ENCODE results near the gene SIGMAR1. TPM values are rescaled to one million over a fixed set of nuclear protein-coding genes. Genes with fewer than 3 reads are reported as not detected.
A peak's percentile ranks its signal among the peaks of the same experiment; 100 is the strongest.

Gene SIGMAR1
- total RNA-seq, 1 donor from 2014 or later: 79.7 TPM

DNA sequence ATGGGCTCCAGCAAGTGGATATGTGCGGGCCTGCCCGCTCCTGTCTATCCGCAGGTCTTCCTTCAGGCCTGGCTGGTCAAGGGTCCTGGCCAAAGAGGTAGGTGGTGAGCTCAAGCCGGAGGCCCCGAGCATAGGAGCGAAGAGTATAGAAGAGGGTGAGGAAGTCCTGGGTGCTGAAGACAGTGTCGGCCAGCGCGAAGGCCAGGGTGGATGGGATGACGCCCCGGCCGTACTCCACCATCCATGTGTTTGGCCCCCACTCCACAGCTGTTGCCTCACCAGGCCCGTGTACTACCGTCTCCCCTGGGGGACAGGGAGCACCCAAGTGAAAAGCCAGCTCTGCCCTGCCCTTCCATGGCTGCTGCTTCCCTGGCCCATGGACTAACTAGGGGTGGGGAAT lies 2.0 kb downstream of the SIGMAR1 start:
- peak overlapping the region; percentile 77 for H3K4me3 Mint-ChIP-seq

GRCh38 chr9:34634551-34635248 lies 2.9 kb downstream of the SIGMAR1 start:
- no peak for DNase-seq (ENCODE audit: extremely low spot score, unreplicated experiment)
- Mint-ChIP-seq H3K27ac (no peak overlapping the region), H3K27me3 (peaks cover 30% of the 10 kb centered on the region), H3K4me1 (ENCODE audit: unreplicated experiment) (peaks cover 22% of the 10 kb centered on the region), H3K9me3 (no peaks in the 10 kb centered on the region), H3K4me3 (peak overlapping the region; percentile 52), H3K36me3 (no peaks in the 10 kb centered on the region)
- TF ChIP-seq, protein P1, sequence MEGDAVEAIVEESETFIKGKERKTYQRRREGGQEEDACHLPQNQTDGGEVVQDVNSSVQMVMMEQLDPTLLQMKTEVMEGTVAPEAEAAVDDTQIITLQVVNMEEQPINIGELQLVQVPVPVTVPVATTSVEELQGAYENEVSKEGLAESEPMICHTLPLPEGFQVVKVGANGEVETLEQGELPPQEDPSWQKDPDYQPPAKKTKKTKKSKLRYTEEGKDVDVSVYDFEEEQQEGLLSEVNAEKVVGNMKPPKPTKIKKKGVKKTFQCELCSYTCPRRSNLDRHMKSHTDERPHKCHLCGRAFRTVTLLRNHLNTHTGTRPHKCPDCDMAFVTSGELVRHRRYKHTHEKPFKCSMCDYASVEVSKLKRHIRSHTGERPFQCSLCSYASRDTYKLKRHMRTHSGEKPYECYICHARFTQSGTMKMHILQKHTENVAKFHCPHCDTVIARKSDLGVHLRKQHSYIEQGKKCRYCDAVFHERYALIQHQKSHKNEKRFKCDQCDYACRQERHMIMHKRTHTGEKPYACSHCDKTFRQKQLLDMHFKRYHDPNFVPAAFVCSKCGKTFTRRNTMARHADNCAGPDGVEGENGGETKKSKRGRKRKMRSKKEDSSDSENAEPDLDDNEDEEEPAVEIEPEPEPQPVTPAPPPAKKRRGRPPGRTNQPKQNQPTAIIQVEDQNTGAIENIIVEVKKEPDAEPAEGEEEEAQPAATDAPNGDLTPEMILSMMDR (conservative IDR thresholded peaks at IDR 0.05): no peak

More for the DNA sequence above, 2.0 kb downstream of the SIGMAR1 start:
- Mint-ChIP-seq H3K4me1 (ENCODE audit: unreplicated experiment) (peaks cover 22% of the 10 kb centered on the region), H3K27me3 (peaks cover 22% of the 10 kb centered on the region), H3K9me3 (no peaks in the 10 kb centered on the region), H3K36me3 (no peaks in the 10 kb centered on the region), H3K27ac (no peak overlapping the region)
- DNase-seq (ENCODE audit: extremely low spot score, unreplicated experiment): no peak
- TF ChIP-seq, protein P1 (conservative IDR thresholded peaks at IDR 0.05): no peak

DNA sequence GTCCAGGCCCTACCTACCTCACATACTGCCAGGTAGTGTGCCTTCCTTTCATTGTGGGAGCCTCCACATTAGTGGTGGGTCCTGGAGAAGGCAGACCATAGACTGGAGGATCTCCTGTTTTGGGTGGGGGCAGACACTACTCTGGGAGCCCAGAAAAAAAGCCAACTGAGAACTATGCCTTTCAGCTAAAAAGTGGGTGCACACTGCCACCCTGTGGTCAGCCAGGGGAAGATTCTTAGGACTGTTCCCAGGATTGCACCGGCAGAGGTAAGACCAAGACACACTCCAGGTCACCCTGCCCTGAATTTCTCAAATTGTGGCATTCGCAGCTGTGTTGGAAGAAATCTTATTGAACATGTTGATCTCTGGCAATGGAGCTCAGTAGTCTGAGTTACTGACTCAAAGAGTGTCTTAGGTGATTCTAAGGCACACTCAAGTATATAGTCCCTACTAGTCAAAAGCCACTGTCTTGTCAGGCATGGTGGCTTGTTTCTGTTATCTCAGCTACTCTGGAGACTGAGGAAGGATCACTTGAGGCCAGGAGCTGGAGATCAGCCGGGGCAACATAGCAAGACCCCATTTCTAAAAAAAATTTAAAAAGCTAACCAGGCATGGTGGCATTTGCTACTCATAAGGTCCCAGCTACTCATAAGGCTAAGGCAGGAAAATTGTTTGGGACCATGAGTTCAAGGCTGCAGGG lies 3.6 kb downstream of the SIGMAR1 start:
- Mint-ChIP-seq H3K9me3 (no peaks in the 10 kb centered on the region), H3K27ac (no peak overlapping the region), H3K27me3 (peaks cover 37% of the 10 kb centered on the region), H3K4me1 (ENCODE audit: unreplicated experiment) (peaks cover 26% of the 10 kb centered on the region), H3K36me3 (no peaks in the 10 kb centered on the region), H3K4me3 (peak overlapping the region; percentile 65)
- DNase-seq (ENCODE audit: extremely low spot score, unreplicated experiment): no peak
- TF ChIP-seq, protein P1 (conservative IDR thresholded peaks at IDR 0.05): peak; percentile 93

DNA sequence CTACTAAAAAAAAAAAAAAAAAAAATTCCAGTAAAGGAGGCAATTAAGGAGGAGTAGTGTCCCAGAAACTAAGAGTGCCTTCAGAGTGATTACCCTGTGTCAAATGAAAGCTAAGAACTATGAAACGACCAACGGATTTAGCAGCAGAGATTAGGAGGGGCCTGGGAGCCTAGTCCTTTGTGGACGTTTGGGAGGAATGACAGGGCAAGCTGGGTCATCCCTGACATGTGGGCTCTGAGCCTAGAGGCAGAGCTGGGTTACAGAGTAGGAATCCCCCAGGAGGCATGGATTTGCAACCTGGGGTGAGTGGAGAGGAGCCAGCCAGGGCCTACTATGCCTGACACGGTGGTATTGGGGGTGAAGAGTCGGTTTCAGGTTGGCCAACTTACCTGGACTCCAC lies 4.4 kb downstream of the SIGMAR1 start:
- Mint-ChIP-seq H3K27ac (no peak overlapping the region), H3K4me1 (ENCODE audit: unreplicated experiment) (peaks cover 30% of the 10 kb centered on the region), H3K27me3 (peaks cover 44% of the 10 kb centered on the region), H3K9me3 (no peaks in the 10 kb centered on the region), H3K4me3 (no peak overlapping the region), H3K36me3 (no peaks in the 10 kb centered on the region)
- TF ChIP-seq, protein P1 (conservative IDR thresholded peaks at IDR 0.05): no peak
- DNase-seq (ENCODE audit: extremely low spot score, unreplicated experiment): no peak

DNA sequence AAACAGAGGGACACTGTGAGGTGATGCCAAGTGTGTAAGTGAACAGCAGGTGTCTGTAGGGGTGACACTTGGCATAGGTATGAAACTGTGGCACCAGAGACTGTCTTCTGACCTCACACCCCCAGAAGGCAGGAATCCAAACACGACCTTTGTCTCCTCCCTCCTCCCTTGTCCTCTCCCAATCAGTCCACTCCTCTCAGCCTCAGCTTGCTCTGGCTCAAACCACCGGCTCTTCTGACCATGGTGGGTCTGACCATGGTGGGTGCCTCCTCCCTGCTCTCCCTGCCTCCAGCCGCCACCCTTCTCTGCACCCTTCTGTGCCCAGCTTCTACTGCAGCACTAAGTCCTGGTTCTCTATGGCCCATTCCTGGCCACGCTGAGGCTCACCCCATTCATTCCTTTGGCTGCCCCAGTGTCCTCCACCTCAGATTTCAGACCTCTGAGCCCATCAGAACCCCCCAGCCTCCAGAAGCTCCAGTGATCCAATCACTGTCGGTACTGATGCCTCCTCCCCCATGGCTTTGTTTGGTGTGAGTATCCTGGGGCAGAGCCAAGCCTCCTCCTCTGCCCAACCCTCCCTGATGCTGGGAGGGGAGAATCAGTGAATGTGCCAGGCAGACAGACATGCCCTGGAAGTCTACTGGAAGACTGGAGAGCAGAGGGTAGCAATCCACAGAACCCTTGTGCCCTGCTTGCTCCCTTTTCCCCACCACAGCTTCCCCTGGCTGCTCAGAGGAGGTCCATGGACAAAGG lies 7.0 kb downstream of the SIGMAR1 start:
- no peak for DNase-seq (ENCODE audit: extremely low spot score, unreplicated experiment)
- H3K9me3 Mint-ChIP-seq: no peaks in the 10 kb centered on the region
- peaks cover 70% of the 10 kb centered on the region for H3K27me3 Mint-ChIP-seq
- peaks cover 4% of the 10 kb centered on the region for H3K36me3 Mint-ChIP-seq
- no peak overlapping the region for H3K27ac Mint-ChIP-seq
- H3K4me1 Mint-ChIP-seq (ENCODE audit: unreplicated experiment): peaks cover 21% of the 10 kb centered on the region
- H3K4me3 Mint-ChIP-seq: peak overlapping the region; percentile 37
- TF ChIP-seq, protein P1 (conservative IDR thresholded peaks at IDR 0.05): no peak

Data from type B pancreatic cell (in vitro differentiated cells).